Fibroblast of villous mesenchyme (primary cell): ENCODE results near the gene CDC42SE2. TPM values are rescaled to one million over a fixed set of nuclear protein-coding genes. Genes with fewer than 3 reads are reported as not detected.

ENCODE experiments used
- DNase-seq: peaks from one replicate; pipeline ENCODE4 v3.0.0-alpha.2; 2010; ENCODE audit warnings: low read depth
- H3K4me3 ChIP-seq: 2 replicates; pipeline ENCODE4 v1.5.1; 2011; ENCODE audit warnings: low read depth, mild to moderate bottlenecking, low read length
- total RNA-seq: library from RNA; depleted of rRNA; stranded (reverse); fragments of >200 nt; gene quantifications from 2 replicates; pipeline ENCODE4 v1.2.3, GENCODE V29; 2012
- TF ChIP-seq, protein P1 (sequence below): IDR thresholded peaks from 2 replicates; pipeline ENCODE4 v1.5.1; 2012; ENCODE audit warnings: low read depth, mild to moderate bottlenecking, low read length; ENCODE audit not compliant: insufficient read depth

CDC42SE2 gene
- total RNA-seq, 1 donor: 33.2 TPM

DNA sequence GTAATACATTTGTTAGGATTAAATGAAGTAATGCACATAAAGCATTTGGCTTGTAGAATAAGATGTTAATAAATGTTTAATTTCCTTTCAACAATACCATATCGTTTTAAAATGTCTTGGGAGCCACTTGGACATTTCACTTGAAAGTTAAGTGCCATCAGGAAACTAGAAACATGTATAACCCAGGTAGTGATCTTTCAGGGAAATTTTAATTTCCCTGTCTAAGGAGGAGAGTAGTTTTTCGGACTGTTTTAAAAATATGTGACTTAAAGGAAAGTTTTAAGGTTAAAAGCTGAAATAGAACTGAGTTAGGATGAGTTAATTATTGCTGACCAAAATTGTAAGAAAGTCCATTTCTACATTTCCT is 18.0 kb downstream of the CDC42SE2 start:
- DNase-seq: no peak
- no peak overlapping the region for H3K4me3 ChIP-seq
- TF ChIP-seq, protein P1, sequence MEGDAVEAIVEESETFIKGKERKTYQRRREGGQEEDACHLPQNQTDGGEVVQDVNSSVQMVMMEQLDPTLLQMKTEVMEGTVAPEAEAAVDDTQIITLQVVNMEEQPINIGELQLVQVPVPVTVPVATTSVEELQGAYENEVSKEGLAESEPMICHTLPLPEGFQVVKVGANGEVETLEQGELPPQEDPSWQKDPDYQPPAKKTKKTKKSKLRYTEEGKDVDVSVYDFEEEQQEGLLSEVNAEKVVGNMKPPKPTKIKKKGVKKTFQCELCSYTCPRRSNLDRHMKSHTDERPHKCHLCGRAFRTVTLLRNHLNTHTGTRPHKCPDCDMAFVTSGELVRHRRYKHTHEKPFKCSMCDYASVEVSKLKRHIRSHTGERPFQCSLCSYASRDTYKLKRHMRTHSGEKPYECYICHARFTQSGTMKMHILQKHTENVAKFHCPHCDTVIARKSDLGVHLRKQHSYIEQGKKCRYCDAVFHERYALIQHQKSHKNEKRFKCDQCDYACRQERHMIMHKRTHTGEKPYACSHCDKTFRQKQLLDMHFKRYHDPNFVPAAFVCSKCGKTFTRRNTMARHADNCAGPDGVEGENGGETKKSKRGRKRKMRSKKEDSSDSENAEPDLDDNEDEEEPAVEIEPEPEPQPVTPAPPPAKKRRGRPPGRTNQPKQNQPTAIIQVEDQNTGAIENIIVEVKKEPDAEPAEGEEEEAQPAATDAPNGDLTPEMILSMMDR: no peak

DNA sequence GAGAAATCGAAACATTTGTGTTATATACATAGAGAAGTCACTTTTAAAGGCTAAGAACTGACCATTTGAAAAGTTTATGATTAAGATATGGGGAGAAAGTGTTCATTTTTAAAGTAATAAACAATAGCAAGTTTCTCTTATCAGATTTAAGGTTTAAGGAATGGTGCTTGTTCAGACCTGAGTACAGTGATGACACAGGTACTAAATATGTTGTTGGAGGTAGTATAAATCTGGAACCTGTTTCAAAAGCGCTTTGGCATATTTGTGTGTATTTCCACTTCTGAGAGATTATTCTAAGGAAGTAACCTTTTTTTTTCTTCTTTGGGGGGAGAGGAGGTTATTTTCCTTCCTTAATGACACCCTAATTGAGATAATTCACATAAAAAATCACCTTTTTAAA is 18.4 kb downstream of the CDC42SE2 start:
- no peak overlapping the region for H3K4me3 ChIP-seq
- TF ChIP-seq, protein P1: no peak
- no peak for DNase-seq

DNA sequence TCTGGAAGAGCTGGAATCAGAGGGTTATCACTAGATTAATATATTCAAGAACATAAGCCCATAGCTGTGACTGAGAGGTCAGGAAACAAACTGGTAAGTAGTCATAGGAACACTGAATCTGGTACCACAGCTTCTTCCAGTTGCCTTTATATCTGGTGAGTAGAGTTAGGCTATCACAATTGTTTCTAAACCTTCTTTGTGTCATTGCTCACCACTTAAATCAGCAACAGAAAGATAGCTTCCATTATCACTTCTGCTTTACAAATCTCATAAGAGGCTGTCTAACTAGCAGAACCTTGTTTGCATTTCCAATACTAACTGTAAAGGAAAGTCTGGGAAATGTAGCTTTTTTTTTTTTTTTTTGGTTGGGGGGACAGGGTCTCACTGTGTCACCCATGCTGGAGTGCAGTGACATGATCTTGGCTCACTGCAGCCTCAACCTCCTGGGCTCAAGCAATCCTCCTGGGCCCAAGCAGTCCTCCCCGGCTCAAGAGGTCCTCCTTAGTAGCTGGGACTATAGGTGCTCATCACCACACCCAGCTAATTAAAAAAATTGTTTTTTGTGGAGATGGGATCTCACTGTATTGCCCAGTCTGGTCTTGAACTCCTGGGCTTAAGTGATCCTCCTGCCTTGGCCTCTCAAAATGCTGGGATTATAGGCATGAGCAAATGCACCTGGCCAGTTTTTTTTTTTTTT is 22.0 kb downstream of the CDC42SE2 start:
- DNase-seq: no peak
- no peak overlapping the region for H3K4me3 ChIP-seq
- TF ChIP-seq, protein P1: no peak

DNA sequence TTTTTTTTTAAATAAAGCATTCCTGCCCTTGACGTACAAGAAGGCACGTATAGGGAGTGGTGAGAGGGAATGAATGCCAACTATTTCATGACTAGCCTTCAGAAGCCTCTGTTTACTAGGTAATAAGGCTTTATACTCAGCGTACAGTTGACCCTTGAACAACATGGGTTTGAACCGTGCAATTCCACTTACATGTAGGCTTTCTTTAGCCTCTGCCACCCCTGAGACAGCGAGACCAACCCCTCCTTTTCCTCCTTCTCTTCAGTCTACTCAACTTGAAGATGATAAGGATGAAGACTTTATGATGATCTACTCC is 22.5 kb downstream of the CDC42SE2 start:
- H3K4me3 ChIP-seq: no peak overlapping the region
- TF ChIP-seq, protein P1: no peak
- DNase-seq: no peak

DNA sequence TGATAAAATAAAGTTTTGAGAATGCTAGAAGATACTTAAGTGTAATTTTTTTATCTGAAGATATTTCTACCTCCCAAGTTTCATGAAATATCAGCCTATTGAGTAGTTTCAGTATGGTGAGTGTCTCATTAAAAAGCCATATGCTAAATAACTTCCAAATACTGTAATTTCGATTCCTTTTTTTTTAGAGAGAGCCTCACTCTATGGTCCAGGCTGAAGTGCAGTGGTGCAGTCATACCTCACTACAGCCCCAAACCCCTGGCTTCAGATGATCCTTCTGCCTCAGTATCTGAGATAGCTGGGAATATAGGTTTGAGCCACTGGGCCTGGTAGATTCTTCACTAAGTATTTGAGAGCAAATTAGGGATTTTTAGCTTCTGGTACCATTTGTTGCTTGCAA is 24.5 kb downstream of the CDC42SE2 start:
- H3K4me3 ChIP-seq: no peak overlapping the region
- DNase-seq: no peak
- TF ChIP-seq, protein P1: no peak

DNA sequence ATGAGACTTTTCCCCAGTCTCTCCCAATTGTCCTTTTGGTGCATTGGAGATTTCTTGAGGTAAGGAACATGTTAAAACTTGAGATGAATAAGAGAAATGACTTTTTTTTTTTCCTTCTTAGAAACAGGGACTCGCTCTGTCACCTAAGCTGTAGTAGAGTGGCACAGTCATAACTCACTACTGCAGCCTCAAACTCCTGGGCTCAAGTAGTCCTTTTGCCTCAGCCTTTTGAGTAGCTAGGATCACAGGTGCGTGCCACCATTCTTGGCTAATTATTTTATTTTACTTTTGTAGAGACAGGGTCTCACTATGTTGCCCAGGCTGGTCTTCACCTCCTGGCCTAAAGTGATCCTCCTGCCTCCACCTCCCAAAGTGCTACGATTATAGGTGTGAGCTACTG is 25.9 kb downstream of the CDC42SE2 start:
- TF ChIP-seq, protein P1: no peak
- no peak for DNase-seq
- no peak overlapping the region for H3K4me3 ChIP-seq

DNA sequence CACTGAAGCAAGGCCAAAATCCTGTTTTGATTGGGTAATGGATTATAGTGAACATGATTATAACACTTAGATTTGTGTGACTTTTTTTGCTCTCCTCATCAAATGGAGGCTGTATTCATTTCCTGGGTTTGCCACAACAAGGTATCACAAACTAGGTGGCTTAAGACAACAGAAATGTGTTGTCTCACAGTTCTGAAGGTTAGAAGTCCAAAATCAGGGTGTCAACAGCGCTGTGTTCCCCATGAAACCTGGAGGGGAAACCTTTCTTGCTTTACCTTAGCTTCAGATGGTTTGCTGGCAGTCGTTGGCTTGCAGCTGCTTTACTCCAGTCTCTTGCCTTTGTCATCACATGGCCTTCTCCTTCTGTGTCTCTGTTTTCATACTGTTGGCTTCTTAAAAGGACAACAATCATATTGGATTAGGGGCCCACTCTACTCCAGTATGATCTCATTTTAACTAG is 32.4 kb downstream of the CDC42SE2 start:
- no peak for DNase-seq
- no peak overlapping the region for H3K4me3 ChIP-seq
- TF ChIP-seq, protein P1: no peak
